ENCODE results near the gene MMP20.

DNA sequence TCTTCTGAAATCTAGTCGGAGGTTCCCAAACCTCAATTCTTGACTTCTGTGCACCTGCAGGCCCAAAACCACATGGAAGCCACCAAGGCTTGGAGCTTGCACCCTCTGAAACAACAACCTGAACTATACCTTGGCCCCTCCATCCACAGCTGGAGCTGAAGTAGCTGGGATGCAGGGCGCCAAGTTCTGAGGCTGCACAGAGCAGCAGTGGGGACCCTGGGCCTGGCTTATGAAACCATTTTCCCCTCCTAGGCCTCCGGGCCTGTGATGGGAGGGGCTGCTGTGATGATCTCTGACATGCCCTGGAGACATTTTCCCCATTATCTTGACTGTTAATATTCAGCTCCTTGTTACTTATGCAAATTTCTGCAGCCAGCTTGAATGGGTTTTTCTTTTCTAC, 56.3 kb downstream of the MMP20 start:
- TF ChIP-seq EZH2 (IDR thresholded peaks at IDR 0.05; ENCODE audit: insufficient read depth, poor library complexity, severe bottlenecking) (no peak), EZH2phosphoT487 (IDR thresholded peaks at IDR 0.05; ENCODE audit: insufficient read depth, low read depth) (no peak)
